ENCODE measurements around the gene SCML1. TPM values are rescaled to one million over a fixed set of nuclear protein-coding genes. Genes with fewer than 3 reads are reported as not detected.

SCML1 gene
- total RNA-seq, 2 donors from 2014 or later: 11.7 to 21.4 TPM

- H3K9ac ChIP-seq (ENCODE audit: low read depth in 2 of 2, low read length in 2 of 2): peak overlapping the region; percentile 40 to 84
- peak overlapping the region; percentile 75 for H3K27ac ChIP-seq
- no peaks in the 10 kb centered on the region for H3K27me3 ChIP-seq
- no peaks in the 10 kb centered on the region for H3K4me1 ChIP-seq
- TF ChIP-seq, protein P1, sequence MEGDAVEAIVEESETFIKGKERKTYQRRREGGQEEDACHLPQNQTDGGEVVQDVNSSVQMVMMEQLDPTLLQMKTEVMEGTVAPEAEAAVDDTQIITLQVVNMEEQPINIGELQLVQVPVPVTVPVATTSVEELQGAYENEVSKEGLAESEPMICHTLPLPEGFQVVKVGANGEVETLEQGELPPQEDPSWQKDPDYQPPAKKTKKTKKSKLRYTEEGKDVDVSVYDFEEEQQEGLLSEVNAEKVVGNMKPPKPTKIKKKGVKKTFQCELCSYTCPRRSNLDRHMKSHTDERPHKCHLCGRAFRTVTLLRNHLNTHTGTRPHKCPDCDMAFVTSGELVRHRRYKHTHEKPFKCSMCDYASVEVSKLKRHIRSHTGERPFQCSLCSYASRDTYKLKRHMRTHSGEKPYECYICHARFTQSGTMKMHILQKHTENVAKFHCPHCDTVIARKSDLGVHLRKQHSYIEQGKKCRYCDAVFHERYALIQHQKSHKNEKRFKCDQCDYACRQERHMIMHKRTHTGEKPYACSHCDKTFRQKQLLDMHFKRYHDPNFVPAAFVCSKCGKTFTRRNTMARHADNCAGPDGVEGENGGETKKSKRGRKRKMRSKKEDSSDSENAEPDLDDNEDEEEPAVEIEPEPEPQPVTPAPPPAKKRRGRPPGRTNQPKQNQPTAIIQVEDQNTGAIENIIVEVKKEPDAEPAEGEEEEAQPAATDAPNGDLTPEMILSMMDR (IDR thresholded peaks at IDR 0.05): no peak
- no peaks in the 10 kb centered on the region for H3K36me3 ChIP-seq
- H3K4me3 ChIP-seq: peak overlapping the region; percentile 22
- no peak for DNase-seq
- H3K9me3 ChIP-seq: no peaks in the 10 kb centered on the region
- intact Hi-C loops (cut with DNase I): no loop called here
Measured at GRCh38 chrX:17738737-17739535, 1.6 kb downstream of the SCML1 start.

DNA sequence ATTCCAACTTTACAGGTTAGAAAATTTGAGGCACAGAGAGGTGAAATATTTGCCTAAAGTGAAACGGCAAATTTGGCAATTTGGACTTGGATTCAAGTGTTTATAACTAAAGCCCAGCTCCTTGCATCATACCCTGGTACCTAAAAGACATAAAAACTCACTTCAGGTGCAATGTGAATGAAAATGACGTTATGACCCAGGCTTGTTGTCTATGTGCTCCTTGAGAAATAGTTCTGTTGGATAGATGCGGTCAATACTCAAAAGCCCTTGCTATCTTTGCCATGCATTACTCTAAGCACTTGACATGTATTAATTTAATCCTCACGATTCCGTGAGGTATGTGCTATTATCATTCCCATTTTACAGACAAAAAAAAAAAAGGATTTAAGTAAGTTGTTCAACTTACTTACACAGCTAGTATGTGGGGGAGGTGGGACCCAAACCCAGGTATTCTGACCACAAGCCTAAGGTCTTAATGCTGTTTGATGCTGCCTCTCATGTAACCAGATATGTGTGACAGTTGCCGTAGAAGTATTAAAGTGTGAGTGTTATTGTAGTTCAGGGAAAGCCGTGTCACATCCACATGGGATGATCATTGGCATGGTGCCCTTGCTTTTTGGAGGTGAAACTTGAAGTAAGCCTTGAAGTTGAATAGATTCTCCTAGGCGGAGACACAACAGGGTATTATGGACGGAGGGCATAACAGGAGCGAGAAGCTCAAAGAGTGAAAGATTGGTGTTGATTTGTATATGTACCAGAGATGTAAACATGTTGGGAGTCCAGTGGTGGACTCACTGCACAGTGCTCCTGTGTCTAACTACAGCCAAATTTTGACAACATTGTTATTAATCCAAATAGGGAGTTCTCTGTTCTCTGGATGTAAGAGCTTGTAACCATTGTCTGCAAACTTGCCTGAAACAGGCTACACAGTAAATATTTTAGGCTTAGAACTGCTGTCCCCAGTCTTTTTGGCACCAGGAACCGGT, 3.1 kb downstream of the SCML1 start:
- no peaks in the 10 kb centered on the region for H3K4me1 ChIP-seq
- TF ChIP-seq, protein P1 (IDR thresholded peaks at IDR 0.05): no peak
- H3K27me3 ChIP-seq: no peaks in the 10 kb centered on the region
- H3K27ac ChIP-seq: no peak overlapping the region
- no peak overlapping the region for H3K4me3 ChIP-seq
- intact Hi-C loops (cut with DNase I): no loop called here
- no peaks in the 10 kb centered on the region for H3K36me3 ChIP-seq
- no peak for DNase-seq
- no peaks in the 10 kb centered on the region for H3K9me3 ChIP-seq
- H3K9ac ChIP-seq (ENCODE audit: low read depth in 2 of 2, low read length in 2 of 2): peak overlapping the region in 1 of 2 donors; percentile 22

GRCh38 chrX:17741123-17741511, 3.8 kb downstream of the SCML1 start:
- TF ChIP-seq, protein P1 (IDR thresholded peaks at IDR 0.05): no peak
- Histone ChIP-seq H3K9me3 (no peaks in the 10 kb centered on the region), H3K4me3 (no peak overlapping the region), H3K4me1 (no peaks in the 10 kb centered on the region), H3K36me3 (no peaks in the 10 kb centered on the region), H3K27me3 (no peaks in the 10 kb centered on the region), H3K9ac (ENCODE audit: low read depth in 2 of 2, low read length in 2 of 2) (peak overlapping the region in 1 of 2 donors; percentile 22), H3K27ac (no peak overlapping the region)
- peak; percentile 33 for DNase-seq
- intact Hi-C loops (cut with DNase I): no loop called here

DNA sequence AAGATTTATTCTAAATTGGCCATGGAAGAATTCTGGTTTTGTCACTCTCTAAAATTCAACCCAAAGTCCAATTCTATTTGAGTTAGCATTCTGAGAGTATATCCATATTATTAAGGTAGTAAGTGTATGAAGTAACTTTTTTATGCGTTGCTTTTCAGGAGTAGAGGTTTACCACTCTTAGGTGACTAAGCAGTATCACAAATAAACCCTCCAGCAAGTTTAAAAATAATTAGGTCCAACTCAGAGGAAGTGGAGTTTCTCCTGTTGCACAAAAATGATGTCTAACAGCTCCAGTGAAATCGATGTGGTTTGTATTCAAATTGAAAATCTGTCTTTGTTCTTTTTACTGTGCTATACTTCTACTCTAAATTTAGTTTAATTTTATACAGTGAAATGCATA, 6.6 kb downstream of the SCML1 start:
- H3K27ac ChIP-seq: no peak overlapping the region
- no peaks in the 10 kb centered on the region for H3K4me1 ChIP-seq
- intact Hi-C loops (cut with DNase I): no loop called here
- H3K27me3 ChIP-seq: no peaks in the 10 kb centered on the region
- TF ChIP-seq, protein P1 (IDR thresholded peaks at IDR 0.05): no peak
- H3K4me3 ChIP-seq: no peak overlapping the region
- H3K9ac ChIP-seq (ENCODE audit: low read depth in 2 of 2, low read length in 2 of 2): no peak overlapping the region
- DNase-seq: no peak
- H3K9me3 ChIP-seq: no peaks in the 10 kb centered on the region
- H3K36me3 ChIP-seq: no peaks in the 10 kb centered on the region

GRCh38 chrX:17744896-17745523, 7.7 kb downstream of the SCML1 start:
- H3K4me3 ChIP-seq: no peak overlapping the region
- H3K36me3 ChIP-seq: no peaks in the 10 kb centered on the region
- no peaks in the 10 kb centered on the region for H3K9me3 ChIP-seq
- H3K9ac ChIP-seq (ENCODE audit: low read depth in 2 of 2, low read length in 2 of 2): no peak overlapping the region
- no peaks in the 10 kb centered on the region for H3K27me3 ChIP-seq
- intact Hi-C loops (cut with DNase I): no loop called here
- no peaks in the 10 kb centered on the region for H3K4me1 ChIP-seq
- TF ChIP-seq, protein P1 (IDR thresholded peaks at IDR 0.05): no peak
- H3K27ac ChIP-seq: no peak overlapping the region
- DNase-seq: no peak
